SKM-1 (cell line): ENCODE measurements around the gene SSTR5.

ENCODE experiments used
- DNase-seq: peaks from one replicate; lab custom pipeline; 2025; ENCODE audit not compliant: unreplicated experiment; lab: John Stamatoyannopoulos, UW

Gene SSTR5

GRCh38 chr16:1054660-1055556 lies 17.6 kb upstream of the SSTR5 start:
- no peak for DNase-seq

GRCh38 chr16:1055557-1055924 lies 17.0 kb upstream of the SSTR5 start:
- no peak for DNase-seq

GRCh38 chr16:1056196-1056595 lies 16.4 kb upstream of the SSTR5 start:
- no peak for DNase-seq

- no peak for DNase-seq
Observed at GRCh38 chr16:1057252-1057932, 15.2 kb upstream of the SSTR5 start.

GRCh38 chr16:1058216-1058615 lies 14.3 kb upstream of the SSTR5 start:
- DNase-seq: no peak

- DNase-seq: no peak
Observed at GRCh38 chr16:1059310-1059709, 13.2 kb upstream of the SSTR5 start.

- DNase-seq: no peak
Observed at GRCh38 chr16:1060416-1061340, 11.9 kb upstream of the SSTR5 start.

GRCh38 chr16:1061769-1062505 lies 10.6 kb upstream of the SSTR5 start:
- no peak for DNase-seq

- DNase-seq: no peak
Observed at GRCh38 chr16:1062895-1063294, 9.7 kb upstream of the SSTR5 start.

GRCh38 chr16:1063728-1064127 lies 8.8 kb upstream of the SSTR5 start:
- no peak for DNase-seq

- no peak for DNase-seq
Observed at GRCh38 chr16:1065469-1066128, 6.9 kb upstream of the SSTR5 start.

GRCh38 chr16:1066584-1067172 lies 5.9 kb upstream of the SSTR5 start:
- DNase-seq: no peak

GRCh38 chr16:1067629-1068028 lies 4.9 kb upstream of the SSTR5 start:
- DNase-seq: no peak

GRCh38 chr16:1068451-1068850 lies 4.1 kb upstream of the SSTR5 start:
- DNase-seq: no peak

- DNase-seq: no peak
Observed at GRCh38 chr16:1069154-1069553, 3.4 kb upstream of the SSTR5 start.

- no peak for DNase-seq
Observed at GRCh38 chr16:1070084-1070863, 2.3 kb upstream of the SSTR5 start.

- no peak for DNase-seq
Observed at GRCh38 chr16:1070864-1071408, 1.6 kb upstream of the SSTR5 start.

GRCh38 chr16:1071561-1072225 lies 854 bp upstream of the SSTR5 start:
- no peak for DNase-seq
